Measurements from ENCODE around the gene LBX2. TPM values are rescaled to one million over a fixed set of nuclear protein-coding genes. Genes with fewer than 3 reads are reported as not detected.
A peak's percentile ranks its signal among the peaks of the same experiment; 100 is the strongest.

The LBX2 gene
- total and polyA plus RNA-seq, 2 of the 4 experiments (the other 2 are of a cell fraction): 0.18 to 0.62 TPM

GRCh38 chr2:74457549-74458131 is 41.8 kb downstream of the LBX2 start:
- Histone ChIP-seq H3K27ac (ENCODE audit: insufficient read depth, low read length) (peak overlapping the region; percentile 20), H3K18ac (ENCODE audit: low read depth, low read length) (no peak overlapping the region), H4K20me1 (ENCODE audit: insufficient read depth, low read length) (no peaks in the 10 kb centered on the region), H2AFZ (replicated peaks; ENCODE audit: low read length, poor library complexity) (peak overlapping the region; percentile 92), H3K4ac (ENCODE audit: low read depth, low read length) (peak overlapping the region; percentile 54), H3K9ac (ENCODE audit: low read depth, low read length) (peak overlapping the region; percentile 41), H4K8ac (ENCODE audit: low read depth in 2 of 2, low read length in 2 of 2) (peak overlapping the region; percentile 2 to 95; a peak in 3 of 4 replicates), H3K4me1 (ENCODE audit: control insufficient read depth, insufficient read depth, low read length) (peaks cover 10% of the 10 kb centered on the region), H4K91ac (ENCODE audit: insufficient read depth, low read depth, low read length) (peak overlapping the region; percentile 31; the same call in 1 of the 2 replicates), H2AK5ac (ENCODE audit: low read depth, low read length) (no peak overlapping the region), H4K5ac (ENCODE audit: low read depth, low read length) (peak overlapping the region; percentile 21), H3K9me3 (ENCODE audit: control insufficient read depth, insufficient read depth, low read length) (no peaks in the 10 kb centered on the region), H3K36me3 (ENCODE audit: control insufficient read depth, insufficient read depth, low read length) (peaks cover 15% of the 10 kb centered on the region), H3K14ac (replicated peaks; ENCODE audit: low read depth, low read length) (peak overlapping the region; percentile 21; the same call in 1 of the 2 replicates), H2AK9ac (replicated peaks; ENCODE audit: low read depth, low read length, poor library complexity) (peak overlapping the region; percentile 89), H3K23ac (ENCODE audit: low read depth, low read length) (0 out of 2 replicates have a peak overlapping the region, but pooled peaks have one; percentile 55), H2BK5ac (ENCODE audit: low read depth, low read length, poor library complexity, severe bottlenecking) (peak overlapping the region; percentile 48), H3K27me3 (ENCODE audit: control insufficient read depth, insufficient read depth, low read length) (no peaks in the 10 kb centered on the region), H3K4me2 (ENCODE audit: low read depth, low read length) (peak overlapping the region; percentile 74), H3K79me1 (ENCODE audit: low read depth in 1 of 2, low read length in 2 of 2) (peaks cover 15 to 44% of the 10 kb centered on the region in 2 experiments), H2BK120ac (ENCODE audit: low read depth, low read length) (no peak overlapping the region), H3K9me1 (ENCODE audit: insufficient read depth, low read length) (0 out of 2 replicates have a peak, but pooled peaks cover 3% of the 10 kb centered on the region), H3K56ac (ENCODE audit: extremely low read depth, insufficient read depth, low read length) (no peak overlapping the region), H2BK15ac (ENCODE audit: low read depth, low read length) (no peak overlapping the region), H2BK20ac (ENCODE audit: low read depth, low read length) (no peak overlapping the region), H3K4me3 (ENCODE audit: insufficient read depth, low read depth, low read length) (peak overlapping the region; percentile 52)
- BruUV-seq (replicated peaks): no TSS peak
- TF ChIP-seq NFE2L2 (IDR thresholded peaks at IDR 0.05; ENCODE audit: low read depth, low read length) (no peak), MAZ (IDR thresholded peaks at IDR 0.05; ENCODE audit: borderline replicate concordance, low read depth, low read length) (0 out of 2 replicates have a peak, but pooled peaks have one; percentile 13)
- dilution Hi-C loops (cut with HindIII; ENCODE audit: low sequenced_read_pairs, unreplicated experiment) (no loop called here), intact Hi-C loops (cut with micrococcal nuclease) (no loop called here), in situ Hi-C loops (cut with MboI; ENCODE audit: low sequenced_read_pairs) (no loop called here)
- CTCF ChIA-PET: interaction anchor here (0.5 to 0.6 kb wide), 2 partner anchors 10 to 912 kb away, joined by 3 to 4 read pairs; no protein-coding TSS in a partner anchor
- DNase-seq: no peak
- 0% methylated on average over 19 of the region's 46 CpGs; no CpG with 5 or more reads in 1 of the 2 experiments for WGBS, 2 experiments (ENCODE audit: extremely low coverage in 2 of 2, insufficient read length in 1 of 2)
- POLR2A ChIA-PET (ENCODE audit: unreplicated experiment): no interaction called here
- ATAC-seq (ENCODE audit: low read depth): peak; percentile 6
